ENCODE measurements around the gene HMCN2.

The HMCN2 gene

DNA sequence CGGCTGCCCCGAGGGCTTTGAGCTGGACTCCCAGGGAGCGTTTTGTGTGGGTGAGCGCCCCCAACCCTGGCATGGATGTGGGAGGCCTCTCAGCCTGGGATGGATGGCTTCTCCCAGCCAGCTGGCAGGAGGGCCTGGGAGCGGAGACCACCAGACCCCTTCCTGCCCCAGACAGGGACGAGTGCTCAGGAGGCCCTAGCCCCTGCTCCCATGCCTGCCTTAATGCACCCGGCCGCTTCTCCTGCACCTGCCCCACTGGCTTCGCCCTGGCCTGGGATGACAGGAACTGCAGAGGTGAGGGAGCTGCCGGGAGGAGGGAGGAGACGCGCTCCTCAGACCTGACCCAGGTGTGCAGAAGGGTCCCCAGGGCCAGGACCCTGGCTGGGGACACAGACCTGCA is 161.8 kb downstream of the HMCN2 start:
- TF ChIP-seq, protein P1, sequence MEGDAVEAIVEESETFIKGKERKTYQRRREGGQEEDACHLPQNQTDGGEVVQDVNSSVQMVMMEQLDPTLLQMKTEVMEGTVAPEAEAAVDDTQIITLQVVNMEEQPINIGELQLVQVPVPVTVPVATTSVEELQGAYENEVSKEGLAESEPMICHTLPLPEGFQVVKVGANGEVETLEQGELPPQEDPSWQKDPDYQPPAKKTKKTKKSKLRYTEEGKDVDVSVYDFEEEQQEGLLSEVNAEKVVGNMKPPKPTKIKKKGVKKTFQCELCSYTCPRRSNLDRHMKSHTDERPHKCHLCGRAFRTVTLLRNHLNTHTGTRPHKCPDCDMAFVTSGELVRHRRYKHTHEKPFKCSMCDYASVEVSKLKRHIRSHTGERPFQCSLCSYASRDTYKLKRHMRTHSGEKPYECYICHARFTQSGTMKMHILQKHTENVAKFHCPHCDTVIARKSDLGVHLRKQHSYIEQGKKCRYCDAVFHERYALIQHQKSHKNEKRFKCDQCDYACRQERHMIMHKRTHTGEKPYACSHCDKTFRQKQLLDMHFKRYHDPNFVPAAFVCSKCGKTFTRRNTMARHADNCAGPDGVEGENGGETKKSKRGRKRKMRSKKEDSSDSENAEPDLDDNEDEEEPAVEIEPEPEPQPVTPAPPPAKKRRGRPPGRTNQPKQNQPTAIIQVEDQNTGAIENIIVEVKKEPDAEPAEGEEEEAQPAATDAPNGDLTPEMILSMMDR (IDR thresholded peaks at IDR 0.05; ENCODE audit: borderline replicate concordance, insufficient read depth, low read depth, low read length), result no peak
- H3K4me3 ChIP-seq (ENCODE audit: low read depth, low read length), result no peak overlapping the region

DNA sequence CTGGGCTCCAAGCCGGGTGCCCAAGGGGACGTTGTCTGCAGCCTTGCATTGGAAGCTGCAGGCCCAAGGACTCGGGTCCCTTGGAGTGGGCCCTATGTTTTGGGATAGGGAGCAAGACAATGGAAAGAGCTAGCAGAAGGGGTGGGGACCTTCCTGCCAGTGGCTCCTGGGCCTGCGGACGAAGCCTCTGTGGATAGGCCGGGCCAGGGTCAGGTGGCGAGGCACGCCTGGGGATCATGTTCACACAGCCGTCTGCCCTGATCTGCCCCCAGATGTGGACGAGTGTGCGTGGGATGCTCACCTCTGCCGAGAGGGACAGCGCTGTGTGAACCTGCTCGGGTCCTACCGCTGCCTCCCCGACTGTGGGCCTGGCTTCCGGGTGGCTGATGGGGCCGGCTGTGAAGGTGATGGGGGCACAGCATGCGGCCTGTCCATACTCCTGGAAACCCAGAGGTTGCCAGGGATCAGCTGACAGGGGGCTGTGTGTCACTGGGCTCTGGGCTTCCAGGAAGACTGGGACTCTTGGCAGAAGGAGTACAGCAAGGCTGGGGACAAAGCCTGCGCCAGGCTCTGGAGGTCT is 162.6 kb downstream of the HMCN2 start:
- H3K4me3 ChIP-seq (ENCODE audit: low read depth, low read length), result no peak overlapping the region
- TF ChIP-seq, protein P1 (IDR thresholded peaks at IDR 0.05; ENCODE audit: borderline replicate concordance, insufficient read depth, low read depth, low read length), result no peak

DNA sequence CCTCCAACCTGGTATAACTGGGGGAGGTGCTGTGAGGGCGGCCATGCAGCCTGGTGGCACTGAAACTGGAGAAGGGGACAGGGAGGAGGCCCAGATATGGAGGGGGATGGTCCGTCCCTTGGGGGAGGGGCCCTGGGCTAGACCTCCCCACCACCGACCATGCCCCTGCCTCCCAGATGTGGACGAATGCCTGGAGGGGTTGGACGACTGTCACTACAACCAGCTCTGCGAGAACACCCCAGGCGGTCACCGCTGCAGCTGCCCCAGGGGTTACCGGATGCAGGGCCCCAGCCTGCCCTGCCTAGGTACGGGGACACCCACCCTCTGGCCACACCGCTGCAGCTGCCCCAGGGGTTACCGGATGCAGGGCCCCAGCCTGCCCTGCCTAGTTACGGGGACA is 163.8 kb downstream of the HMCN2 start:
- TF ChIP-seq, protein P1 (IDR thresholded peaks at IDR 0.05; ENCODE audit: borderline replicate concordance, insufficient read depth, low read depth, low read length), result no peak

DNA sequence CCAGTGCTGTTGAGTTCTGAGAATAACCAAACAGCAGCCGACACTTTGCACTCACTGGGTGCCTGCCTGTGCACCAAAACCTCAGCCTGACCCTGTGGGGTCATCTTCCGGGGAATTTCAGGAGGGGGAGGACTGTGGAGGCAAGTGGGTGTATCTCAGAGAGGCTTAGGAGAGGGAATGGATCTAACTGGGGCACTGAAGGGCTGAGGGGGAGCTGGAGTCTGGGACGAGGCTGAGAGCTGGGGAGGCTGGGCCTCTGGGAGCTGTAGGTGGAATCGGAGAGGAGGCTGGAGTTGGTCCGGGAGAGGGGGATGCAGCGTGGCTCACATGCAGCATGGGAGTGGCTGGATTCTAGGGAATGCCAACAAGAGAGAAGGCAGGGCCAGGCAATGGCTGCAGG is 164.3 kb downstream of the HMCN2 start:
- H3K4me3 ChIP-seq (ENCODE audit: low read depth, low read length), result no peak overlapping the region
- TF ChIP-seq, protein P1 (IDR thresholded peaks at IDR 0.05; ENCODE audit: borderline replicate concordance, insufficient read depth, low read depth, low read length), result no peak

More for the DNA sequence above, 163.8 kb downstream of the HMCN2 start:
- no peak overlapping the region for H3K4me3 ChIP-seq (ENCODE audit: low read depth, low read length)

DNA sequence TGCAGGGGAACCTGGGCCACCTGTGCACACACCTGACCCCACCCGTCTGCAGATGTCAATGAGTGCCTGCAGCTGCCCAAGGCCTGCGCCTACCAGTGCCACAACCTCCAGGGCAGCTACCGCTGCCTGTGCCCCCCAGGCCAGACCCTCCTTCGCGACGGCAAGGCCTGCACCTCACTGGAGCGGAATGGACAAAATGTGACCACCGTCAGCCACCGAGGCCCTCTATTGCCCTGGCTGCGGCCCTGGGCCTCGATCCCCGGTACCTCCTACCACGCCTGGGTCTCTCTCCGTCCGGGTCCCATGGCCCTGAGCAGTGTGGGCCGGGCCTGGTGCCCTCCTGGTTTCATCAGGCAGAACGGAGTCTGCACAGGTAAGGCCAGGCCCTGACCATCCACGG is 164.7 kb downstream of the HMCN2 start:
- H3K4me3 ChIP-seq (ENCODE audit: low read depth, low read length), result no peak overlapping the region
- TF ChIP-seq, protein P1 (IDR thresholded peaks at IDR 0.05; ENCODE audit: borderline replicate concordance, insufficient read depth, low read depth, low read length), result no peak

DNA sequence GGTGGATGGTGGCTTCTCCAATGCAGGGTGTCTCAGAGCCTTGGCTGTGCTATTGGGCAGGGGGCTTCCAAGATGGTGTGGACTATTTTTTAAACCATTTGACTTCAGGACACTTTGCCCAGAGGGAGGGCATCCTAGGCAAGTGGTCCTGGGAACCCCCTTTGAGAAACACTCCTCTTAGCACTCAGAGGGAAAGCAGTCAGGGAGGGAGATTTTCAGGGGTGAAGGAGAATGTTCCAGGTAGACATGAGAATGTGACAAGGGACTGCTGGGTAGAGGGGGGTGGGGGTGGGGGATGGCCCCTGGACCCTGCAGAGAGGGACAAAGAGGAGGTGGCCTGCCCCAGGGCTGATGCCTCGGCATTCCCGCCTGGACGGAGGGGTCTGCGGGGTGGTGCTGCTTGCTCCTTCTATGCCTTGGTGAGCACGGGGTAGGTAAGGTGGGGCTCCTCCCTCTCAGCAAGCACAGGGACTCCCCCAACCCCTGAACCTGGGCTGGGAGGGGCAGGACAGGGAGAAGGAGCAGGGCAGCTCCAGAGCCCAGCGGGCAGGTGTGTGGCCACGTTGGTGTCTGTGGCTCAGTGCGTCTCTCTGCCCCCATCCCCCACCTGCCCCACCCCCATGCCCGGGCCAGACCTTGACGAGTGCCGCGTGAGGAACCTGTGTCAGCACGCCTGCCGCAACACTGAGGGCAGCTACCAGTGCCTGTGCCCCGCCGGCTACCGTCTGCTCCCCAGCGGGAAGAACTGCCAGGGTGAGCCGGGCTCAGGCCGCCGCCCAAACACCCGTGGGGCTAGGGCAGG is 165.4 kb downstream of the HMCN2 start:
- H3K4me3 ChIP-seq (ENCODE audit: low read depth, low read length), result no peak overlapping the region
- TF ChIP-seq, protein P1 (IDR thresholded peaks at IDR 0.05; ENCODE audit: borderline replicate concordance, insufficient read depth, low read depth, low read length), result no peak

All from GM12875 (cell line).